Hypothalamus (tissue), 51 donors: ENCODE data around the gene EXOC2.
A peak's percentile ranks its signal among the peaks of the same experiment; 100 is the strongest.

Experiments
- DNase-seq, 51 donors: peaks; one replicate each; lab custom pipeline; 2025; lab: John Stamatoyannopoulos, UW

EXOC2 gene

GRCh38 chr6:451336-451735, 241.6 kb downstream of the EXOC2 start:
- DNase-seq = no peak

- no peak for DNase-seq
Observed at GRCh38 chr6:449486-450419, 243.2 kb downstream of the EXOC2 start.

- DNase-seq = no peak
Observed at GRCh38 chr6:449057-449430, 243.9 kb downstream of the EXOC2 start.

- DNase-seq = no peak
Observed at GRCh38 chr6:448296-449056, 244.5 kb downstream of the EXOC2 start.

- no peak for DNase-seq
Observed at GRCh38 chr6:447381-448165, 245.4 kb downstream of the EXOC2 start.

GRCh38 chr6:446418-447366, 246.2 kb downstream of the EXOC2 start:
- no peak for DNase-seq

- DNase-seq = no peak
Observed at GRCh38 chr6:445571-446417, 247.1 kb downstream of the EXOC2 start.

- DNase-seq = no peak
Observed at GRCh38 chr6:444653-445275, 248.2 kb downstream of the EXOC2 start.

- no peak for DNase-seq
Observed at GRCh38 chr6:443621-444159, 249.2 kb downstream of the EXOC2 start.

GRCh38 chr6:441126-441920, 251.6 kb downstream of the EXOC2 start:
- no peak for DNase-seq

GRCh38 chr6:439641-440167, 253.2 kb downstream of the EXOC2 start:
- DNase-seq = no peak

GRCh38 chr6:438634-439170, 254.2 kb downstream of the EXOC2 start:
- DNase-seq = no peak

- DNase-seq = peak in 2 of 51 donors; percentile 8 to 13
Observed at GRCh38 chr6:437037-437392, 255.9 kb downstream of the EXOC2 start.

GRCh38 chr6:436308-437036, 256.5 kb downstream of the EXOC2 start:
- DNase-seq = no peak

- DNase-seq = no peak
Observed at GRCh38 chr6:435441-436307, 257.3 kb downstream of the EXOC2 start.
